ENCODE data around the gene TMEM132E. TPM values are rescaled to one million over a fixed set of nuclear protein-coding genes. Genes with fewer than 3 reads are reported as not detected.

TMEM132E gene
- total RNA-seq, 1 experiment from 2014 or later = 1.7 TPM

- Histone ChIP-seq H3K27me3 (ENCODE audit: control insufficient read depth, insufficient read depth, low read length) (no peaks in the 10 kb centered on the region), H3K36me3 (replicated peaks; ENCODE audit: control insufficient read depth, insufficient read depth, low read length) (no peaks in the 10 kb centered on the region), H3K4me3 (ENCODE audit: insufficient read depth, low read depth, low read length) (no peak overlapping the region)
- DNase-seq = no peak
Measured at GRCh38 chr17:34606763-34607162, 27.4 kb downstream of the TMEM132E start.

DNA sequence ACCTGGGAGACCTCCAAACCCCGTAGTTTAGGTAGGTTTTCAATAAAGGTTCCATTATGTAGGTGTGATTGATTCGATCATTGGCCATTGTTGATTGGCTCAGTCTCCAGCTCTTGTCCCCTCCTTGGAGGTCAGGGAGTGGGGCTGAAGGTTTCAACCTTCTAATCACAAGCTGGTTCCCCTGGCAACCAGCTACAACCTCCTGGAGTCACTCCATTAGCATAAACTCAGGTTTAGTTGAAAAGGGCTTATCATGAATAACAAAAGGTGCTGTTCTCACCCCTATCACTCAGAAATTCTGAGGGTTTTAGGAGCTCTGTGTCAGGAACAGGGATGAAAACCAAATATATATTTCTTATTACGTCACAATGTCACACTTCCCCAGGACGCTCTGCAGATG is 28.5 kb downstream of the TMEM132E start:
- H3K4me3 ChIP-seq (ENCODE audit: insufficient read depth, low read depth, low read length) = no peak overlapping the region
- H3K36me3 ChIP-seq (replicated peaks; ENCODE audit: control insufficient read depth, insufficient read depth, low read length) = no peaks in the 10 kb centered on the region
- DNase-seq = peak; percentile 78
- no peaks in the 10 kb centered on the region for H3K27me3 ChIP-seq (ENCODE audit: control insufficient read depth, insufficient read depth, low read length)

GRCh38 chr17:34609210-34609609 is 29.8 kb downstream of the TMEM132E start:
- Histone ChIP-seq H3K27me3 (ENCODE audit: control insufficient read depth, insufficient read depth, low read length) (no peaks in the 10 kb centered on the region; the same call in 1 of the 2 replicates), H3K4me3 (ENCODE audit: insufficient read depth, low read depth, low read length) (no peak overlapping the region), H3K36me3 (replicated peaks; ENCODE audit: control insufficient read depth, insufficient read depth, low read length) (no peaks in the 10 kb centered on the region)
- no peak for DNase-seq

GRCh38 chr17:34610039-34610438 is 30.7 kb downstream of the TMEM132E start:
- no peak overlapping the region for H3K4me3 ChIP-seq (ENCODE audit: insufficient read depth, low read depth, low read length)
- DNase-seq = no peak
- no peaks in the 10 kb centered on the region for H3K36me3 ChIP-seq (replicated peaks; ENCODE audit: control insufficient read depth, insufficient read depth, low read length)
- H3K27me3 ChIP-seq (ENCODE audit: control insufficient read depth, insufficient read depth, low read length) = peaks cover 1% of the 10 kb centered on the region; the same call in 1 of the 2 replicates

GRCh38 chr17:34610506-34610905 is 31.1 kb downstream of the TMEM132E start:
- Histone ChIP-seq H3K27me3 (ENCODE audit: control insufficient read depth, insufficient read depth, low read length) (peaks cover 4% of the 10 kb centered on the region), H3K36me3 (replicated peaks; ENCODE audit: control insufficient read depth, insufficient read depth, low read length) (no peaks in the 10 kb centered on the region), H3K4me3 (ENCODE audit: insufficient read depth, low read depth, low read length) (no peak overlapping the region)
- DNase-seq = no peak

- DNase-seq = peak; percentile 71
- Histone ChIP-seq H3K27me3 (ENCODE audit: control insufficient read depth, insufficient read depth, low read length) (peaks cover 4% of the 10 kb centered on the region), H3K4me3 (ENCODE audit: insufficient read depth, low read depth, low read length) (no peak overlapping the region), H3K36me3 (replicated peaks; ENCODE audit: control insufficient read depth, insufficient read depth, low read length) (no peaks in the 10 kb centered on the region)
Measured at GRCh38 chr17:34613064-34614019, 34.0 kb downstream of the TMEM132E start.

DNA sequence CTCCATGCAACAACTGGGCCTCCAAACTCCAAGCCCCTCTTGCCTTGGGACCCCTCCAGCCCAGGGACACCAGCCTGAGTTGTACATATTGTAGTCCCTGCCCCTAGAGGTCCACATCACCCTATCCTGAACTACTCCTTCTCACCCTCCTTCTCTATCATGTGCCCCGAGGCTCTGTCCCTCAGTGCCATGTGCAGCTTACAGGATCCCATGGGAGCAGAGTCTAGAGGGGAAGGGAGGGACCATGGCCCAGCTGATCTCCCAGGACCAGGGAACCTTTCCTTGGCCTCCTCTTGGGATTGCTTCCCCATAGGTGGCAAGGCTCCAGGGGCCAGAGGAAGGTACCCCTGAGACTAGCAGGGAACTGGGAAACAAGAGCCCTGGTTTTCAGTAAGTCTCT is 35.3 kb downstream of the TMEM132E start:
- peaks cover 4% of the 10 kb centered on the region for H3K27me3 ChIP-seq (ENCODE audit: control insufficient read depth, insufficient read depth, low read length)
- DNase-seq = no peak

GRCh38 chr17:34615326-34615725 is 35.9 kb downstream of the TMEM132E start:
- Histone ChIP-seq H3K36me3 (replicated peaks; ENCODE audit: control insufficient read depth, insufficient read depth, low read length) (no peaks in the 10 kb centered on the region), H3K27me3 (ENCODE audit: control insufficient read depth, insufficient read depth, low read length) (peaks cover 4% of the 10 kb centered on the region), H3K4me3 (ENCODE audit: insufficient read depth, low read depth, low read length) (no peak overlapping the region)
- no peak for DNase-seq

More for the DNA sequence above, 35.3 kb downstream of the TMEM132E start:
- no peaks in the 10 kb centered on the region for H3K36me3 ChIP-seq (replicated peaks; ENCODE audit: control insufficient read depth, insufficient read depth, low read length)
- no peak overlapping the region for H3K4me3 ChIP-seq (ENCODE audit: insufficient read depth, low read depth, low read length)

GRCh38 chr17:34616148-34616547 is 36.8 kb downstream of the TMEM132E start:
- no peak overlapping the region for H3K4me3 ChIP-seq (ENCODE audit: insufficient read depth, low read depth, low read length)
- H3K27me3 ChIP-seq (ENCODE audit: control insufficient read depth, insufficient read depth, low read length) = peaks cover 4% of the 10 kb centered on the region
- no peaks in the 10 kb centered on the region for H3K36me3 ChIP-seq (replicated peaks; ENCODE audit: control insufficient read depth, insufficient read depth, low read length)
- DNase-seq = peak; percentile 71

GRCh38 chr17:34617398-34617797 is 38.0 kb downstream of the TMEM132E start:
- H3K36me3 ChIP-seq (replicated peaks; ENCODE audit: control insufficient read depth, insufficient read depth, low read length) = no peaks in the 10 kb centered on the region
- no peak overlapping the region for H3K4me3 ChIP-seq (ENCODE audit: insufficient read depth, low read depth, low read length)
- no peak for DNase-seq
- H3K27me3 ChIP-seq (ENCODE audit: control insufficient read depth, insufficient read depth, low read length) = peaks cover 4% of the 10 kb centered on the region

GRCh38 chr17:34619687-34620217 is 40.4 kb downstream of the TMEM132E start:
- Histone ChIP-seq H3K4me3 (ENCODE audit: insufficient read depth, low read depth, low read length) (no peak overlapping the region), H3K36me3 (replicated peaks; ENCODE audit: control insufficient read depth, insufficient read depth, low read length) (no peaks in the 10 kb centered on the region), H3K27me3 (ENCODE audit: control insufficient read depth, insufficient read depth, low read length) (peaks cover 2% of the 10 kb centered on the region)
- DNase-seq = no peak

- DNase-seq = no peak
- Histone ChIP-seq H3K27me3 (ENCODE audit: control insufficient read depth, insufficient read depth, low read length) (peaks cover under 1% of the 10 kb centered on the region), H3K4me3 (ENCODE audit: insufficient read depth, low read depth, low read length) (no peak overlapping the region), H3K36me3 (replicated peaks; ENCODE audit: control insufficient read depth, insufficient read depth, low read length) (no peaks in the 10 kb centered on the region)
Measured at GRCh38 chr17:34620458-34620857, 41.1 kb downstream of the TMEM132E start.

GRCh38 chr17:34622862-34623623 is 43.7 kb downstream of the TMEM132E start:
- Histone ChIP-seq H3K4me3 (ENCODE audit: insufficient read depth, low read depth, low read length) (no peak overlapping the region), H3K36me3 (replicated peaks; ENCODE audit: control insufficient read depth, insufficient read depth, low read length) (no peaks in the 10 kb centered on the region), H3K27me3 (ENCODE audit: control insufficient read depth, insufficient read depth, low read length) (peaks cover 3% of the 10 kb centered on the region; the same call in 1 of the 2 replicates)
- no peak for DNase-seq

DNA sequence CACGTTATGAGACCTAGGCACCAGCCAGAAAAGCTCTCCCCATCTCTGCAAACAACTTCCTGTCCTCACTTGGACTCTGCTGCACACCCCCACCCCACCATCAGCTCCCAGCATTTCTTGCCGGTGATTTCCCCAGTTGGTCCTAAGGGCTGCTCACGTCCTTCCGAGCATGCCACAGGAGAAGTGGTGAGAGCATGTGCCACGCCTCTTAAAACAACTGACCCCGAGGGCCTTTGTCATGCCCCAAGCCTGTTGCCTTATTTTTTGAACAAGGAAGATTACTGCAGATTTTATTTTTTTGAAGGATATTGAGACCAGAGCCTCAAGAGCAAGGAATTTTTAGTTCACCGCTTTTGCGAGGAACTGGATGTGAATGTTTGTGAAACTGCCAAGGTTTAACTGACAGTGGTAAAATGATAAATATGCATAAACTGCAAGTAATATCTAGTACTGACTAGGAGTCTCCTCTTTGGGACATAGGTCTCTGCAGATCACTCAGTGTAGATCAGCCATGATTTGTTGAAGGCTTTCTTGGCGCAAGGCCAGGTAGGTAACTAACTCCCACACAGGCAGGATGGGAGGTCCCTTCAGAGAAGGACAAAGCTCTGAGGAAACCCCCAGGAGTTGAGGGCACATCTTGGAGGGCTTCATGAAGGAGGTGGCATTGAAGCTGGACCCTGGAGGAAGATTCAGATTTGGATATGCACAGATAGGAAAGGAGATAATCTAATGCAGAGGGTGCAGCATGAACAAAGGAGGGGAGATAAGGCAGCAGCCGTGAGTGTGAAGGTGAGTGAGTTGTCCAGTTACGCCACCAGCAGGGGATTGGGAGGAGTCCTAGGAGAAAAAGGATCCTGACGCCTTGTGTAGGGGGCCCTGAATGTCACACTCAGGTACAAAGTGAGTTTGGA is 44.7 kb downstream of the TMEM132E start:
- DNase-seq = peak; percentile 78
- H3K36me3 ChIP-seq (replicated peaks; ENCODE audit: control insufficient read depth, insufficient read depth, low read length) = no peaks in the 10 kb centered on the region
- no peak overlapping the region for H3K4me3 ChIP-seq (ENCODE audit: insufficient read depth, low read depth, low read length)
- H3K27me3 ChIP-seq (ENCODE audit: control insufficient read depth, insufficient read depth, low read length) = peaks cover 5% of the 10 kb centered on the region; the same call in 1 of the 2 replicates
